Stimulated activated naive CD8-positive, alpha-beta T cell treated with anti-CD3 and anti-CD28 coated beads, Interleukin-15, Interleukin-2, amounts not matched to agents 100 U/mL and 50 U/mL, for 24 hours (primary cell): Measurements from ENCODE around the gene PATJ.
A peak's percentile ranks its signal among the peaks of the same experiment; 100 is the strongest.

ENCODE experiments used
- ATAC-seq: fragments of 150-1000 bp; cut with Tn5 transposase; one replicate; pipeline ENCODE4 v1.10.0; 2021
- DNase-seq: peaks from one replicate; pipeline ENCODE4 v3.0.0; 2021

Gene PATJ

GRCh38 chr1:62052946-62053345 is 310.7 kb downstream of the PATJ start:
- no peak for DNase-seq

GRCh38 chr1:62054188-62054587 is 311.9 kb downstream of the PATJ start:
- no peak for ATAC-seq
- no peak for DNase-seq

More at GRCh38 chr1:62052946-62053345, 310.7 kb downstream of the PATJ start:
- ATAC-seq, result no peak

GRCh38 chr1:62057230-62057629 is 314.9 kb downstream of the PATJ start:
- no peak for DNase-seq
- ATAC-seq, result no peak

GRCh38 chr1:62057641-62058290 is 315.5 kb downstream of the PATJ start:
- ATAC-seq, result no peak
- no peak for DNase-seq

- no peak for ATAC-seq
- no peak for DNase-seq
These were observed 316.7 kb downstream of the PATJ start for GRCh38 chr1:62058956-62059355.

GRCh38 chr1:62062087-62062486 is 319.8 kb downstream of the PATJ start:
- DNase-seq, result no peak
- no peak for ATAC-seq

- ATAC-seq (no peak), DNase-seq (no peak)
These were observed 322.6 kb downstream of the PATJ start for GRCh38 chr1:62064829-62065407.

- ATAC-seq (no peak), DNase-seq (no peak)
These were observed 324.4 kb downstream of the PATJ start for GRCh38 chr1:62066713-62067112.

GRCh38 chr1:62068416-62068843 is 326.1 kb downstream of the PATJ start:
- ATAC-seq (no peak), DNase-seq (no peak)

- ATAC-seq (no peak), DNase-seq (no peak)
These were observed 326.7 kb downstream of the PATJ start for GRCh38 chr1:62068978-62069377.

GRCh38 chr1:62070384-62071011 is 328.2 kb downstream of the PATJ start:
- DNase-seq, result peak; percentile 15

GRCh38 chr1:62071695-62072094 is 329.4 kb downstream of the PATJ start:
- DNase-seq, result no peak
- ATAC-seq, result no peak

More at GRCh38 chr1:62070384-62071011, 328.2 kb downstream of the PATJ start:
- no peak for ATAC-seq

GRCh38 chr1:62076286-62076685 is 334.0 kb downstream of the PATJ start:
- DNase-seq (no peak), ATAC-seq (no peak)

GRCh38 chr1:62077821-62078220 is 335.5 kb downstream of the PATJ start:
- DNase-seq (no peak), ATAC-seq (no peak)

- peak; percentile 52 for ATAC-seq
- DNase-seq, result peak; percentile 47
These were observed 340.4 kb downstream of the PATJ start for GRCh38 chr1:62082456-62083363.

GRCh38 chr1:62084310-62084890 is 342.1 kb downstream of the PATJ start:
- DNase-seq (no peak), ATAC-seq (no peak)

- ATAC-seq, result no peak
- no peak for DNase-seq
These were observed 346.2 kb downstream of the PATJ start for GRCh38 chr1:62088439-62088838.

- no peak for ATAC-seq
- DNase-seq, result no peak
These were observed 347.3 kb downstream of the PATJ start for GRCh38 chr1:62089570-62089969.

- ATAC-seq, result no peak
These were observed 347.7 kb downstream of the PATJ start for GRCh38 chr1:62090016-62090415.

GRCh38 chr1:62092110-62092509 is 349.8 kb downstream of the PATJ start:
- no peak for ATAC-seq

More at GRCh38 chr1:62090016-62090415, 347.7 kb downstream of the PATJ start:
- no peak for DNase-seq

GRCh38 chr1:62093261-62093660 is 351.0 kb downstream of the PATJ start:
- ATAC-seq, result no peak
- DNase-seq, result no peak

More at GRCh38 chr1:62092110-62092509, 349.8 kb downstream of the PATJ start:
- no peak for DNase-seq

GRCh38 chr1:62097464-62097863 is 355.2 kb downstream of the PATJ start:
- ATAC-seq, result no peak

More at GRCh38 chr1:62097464-62097863, 355.2 kb downstream of the PATJ start:
- no peak for DNase-seq
